ENCODE data around the gene CYTL1.

GRCh38 chr4:4995908-4996265 is 23.4 kb downstream of the CYTL1 start:
- TF ChIP-seq POLR2A (IDR thresholded peaks at IDR 0.05) (no peak), CTCF (IDR thresholded peaks at IDR 0.05) (no peak), EP300 (IDR thresholded peaks at IDR 0.05) (no peak)

Measured in tibial nerve (tissue), 4 donors.